Measurements from ENCODE around the gene KIAA0586. TPM values are rescaled to one million over a fixed set of nuclear protein-coding genes. Genes with fewer than 3 reads are reported as not detected.

Gene KIAA0586
- total and polyA plus RNA-seq, 10 of the 15 experiments (the other 5 are each of a cell fraction or from before 2014, with no cell fraction given): 7.1 to 27.6 (median 19.1) TPM

GRCh38 chr14:58444627-58445026, 17.1 kb downstream of the KIAA0586 start (continued):
- no peak for TF ChIP-seq CBFB (IDR thresholded peaks at IDR 0.05; ENCODE audit: low read depth)
- no peak for TF ChIP-seq ZBTB33 (IDR thresholded peaks at IDR 0.05)
- TF ChIP-seq IKZF1 (conservative IDR thresholded peaks at IDR 0.05): no peak
- no peak for TF ChIP-seq SUZ12 (IDR thresholded peaks at IDR 0.05; ENCODE audit: unreplicated experiment)
- no peak for TF ChIP-seq CUX1 (IDR thresholded peaks at IDR 0.05; ENCODE audit: insufficient replicate concordance, low read depth, low read length)

Measured in GM12878 (cell line).